Skeletal muscle satellite cell (primary cell): ENCODE measurements around the gene FCHSD1.

Experiments
- H3K27me3 ChIP-seq: 2 replicates; pipeline ENCODE4 v1.7.0; 2013; ENCODE audit warnings: low read length; ENCODE audit not compliant: control insufficient read depth, insufficient read depth
- H3K36me3 ChIP-seq: 2 replicates; pipeline ENCODE4 v1.7.0; 2013; ENCODE audit warnings: mild to moderate bottlenecking, control low read depth, low read length; ENCODE audit not compliant: insufficient read depth
- H3K4me1 ChIP-seq: 2 replicates; pipeline ENCODE4 v1.7.0; 2013; ENCODE audit warnings: low read length; ENCODE audit not compliant: control insufficient read depth, insufficient read depth
- H3K4me2 ChIP-seq: 2 replicates; pipeline ENCODE4 v1.7.0; 2013; ENCODE audit warnings: mild to moderate bottlenecking, low read length
- H3K4me3 ChIP-seq: 2 replicates; pipeline ENCODE4 v1.7.0; 2013; ENCODE audit warnings: low read length
- H3K9ac ChIP-seq: 2 replicates; pipeline ENCODE4 v1.7.0; 2013; ENCODE audit warnings: mild to moderate bottlenecking, low read depth, low read length, moderate library complexity
- H3K9me3 ChIP-seq: replicated peaks from 2 replicates; pipeline ENCODE4 v1.7.0; 2013; ENCODE audit warnings: mild to moderate bottlenecking, control low read depth, low read length

The FCHSD1 gene

GRCh38 chr5:141672071-141672840 is 21.0 kb upstream of the FCHSD1 start:
- Histone ChIP-seq H3K4me2 (no peak overlapping the region), H3K4me1 (no peaks in the 10 kb centered on the region), H3K27me3 (no peaks in the 10 kb centered on the region), H3K9ac (no peak overlapping the region), H3K9me3 (no peaks in the 10 kb centered on the region), H3K4me3 (no peak overlapping the region), H3K36me3 (no peaks in the 10 kb centered on the region)

DNA sequence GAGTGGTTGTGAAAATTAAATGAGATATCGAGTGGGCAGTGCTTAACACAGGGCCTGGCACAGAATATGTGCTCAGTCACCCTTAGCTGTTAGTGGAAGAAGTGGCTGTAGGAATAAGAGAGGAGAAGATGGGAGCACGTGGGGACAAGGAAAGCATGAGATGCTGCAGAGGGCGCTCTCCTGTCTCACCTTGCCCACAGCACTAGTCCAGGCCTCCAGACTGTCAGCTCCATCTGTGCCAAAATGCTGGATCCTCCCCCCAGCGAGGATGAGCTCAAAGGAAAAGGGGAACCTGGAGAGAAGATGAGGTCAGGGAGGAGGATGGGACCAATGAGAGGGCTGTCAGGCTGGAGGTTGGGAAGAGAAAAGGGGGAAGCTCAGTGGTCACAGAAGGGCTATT is 18.3 kb upstream of the FCHSD1 start:
- Histone ChIP-seq H3K4me2 (no peak overlapping the region), H3K4me3 (no peak overlapping the region), H3K4me1 (no peaks in the 10 kb centered on the region), H3K9me3 (no peaks in the 10 kb centered on the region), H3K36me3 (no peaks in the 10 kb centered on the region), H3K9ac (no peak overlapping the region), H3K27me3 (no peaks in the 10 kb centered on the region)

DNA sequence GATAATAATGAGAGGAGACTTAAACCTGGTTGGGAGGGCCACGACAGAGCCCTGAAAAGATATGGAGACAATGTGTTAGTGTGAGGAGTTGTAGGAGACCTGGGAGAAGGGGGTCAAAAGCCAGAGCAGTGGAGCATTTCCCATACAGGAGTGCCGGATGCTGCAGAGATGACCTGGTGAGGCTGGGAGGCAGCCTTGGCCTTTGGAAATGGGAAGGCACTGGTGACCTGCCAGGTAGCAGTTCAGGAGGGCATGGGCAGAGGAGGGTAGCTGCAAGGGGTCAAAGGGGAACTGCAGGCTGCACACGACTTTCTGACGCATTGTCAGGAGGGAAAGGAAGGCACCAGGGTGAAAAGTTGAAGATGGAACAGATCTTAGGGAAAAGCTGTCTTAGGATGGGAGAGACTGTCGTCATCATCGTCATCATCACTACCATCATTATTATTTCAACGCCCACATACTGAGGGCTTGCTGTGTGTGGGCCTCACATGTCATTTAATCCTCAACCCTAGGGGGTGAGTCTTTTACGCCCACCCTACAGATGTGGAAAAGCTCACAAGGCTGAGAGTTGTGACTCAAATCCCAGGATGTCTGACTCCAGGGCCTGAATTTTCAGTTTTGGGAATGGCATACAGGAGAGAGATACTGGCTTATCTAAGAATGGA is 17.5 kb upstream of the FCHSD1 start:
- Histone ChIP-seq H3K9me3 (no peaks in the 10 kb centered on the region), H3K4me3 (no peak overlapping the region), H3K4me1 (no peaks in the 10 kb centered on the region), H3K36me3 (no peaks in the 10 kb centered on the region), H3K27me3 (no peaks in the 10 kb centered on the region), H3K4me2 (no peak overlapping the region), H3K9ac (no peak overlapping the region)

DNA sequence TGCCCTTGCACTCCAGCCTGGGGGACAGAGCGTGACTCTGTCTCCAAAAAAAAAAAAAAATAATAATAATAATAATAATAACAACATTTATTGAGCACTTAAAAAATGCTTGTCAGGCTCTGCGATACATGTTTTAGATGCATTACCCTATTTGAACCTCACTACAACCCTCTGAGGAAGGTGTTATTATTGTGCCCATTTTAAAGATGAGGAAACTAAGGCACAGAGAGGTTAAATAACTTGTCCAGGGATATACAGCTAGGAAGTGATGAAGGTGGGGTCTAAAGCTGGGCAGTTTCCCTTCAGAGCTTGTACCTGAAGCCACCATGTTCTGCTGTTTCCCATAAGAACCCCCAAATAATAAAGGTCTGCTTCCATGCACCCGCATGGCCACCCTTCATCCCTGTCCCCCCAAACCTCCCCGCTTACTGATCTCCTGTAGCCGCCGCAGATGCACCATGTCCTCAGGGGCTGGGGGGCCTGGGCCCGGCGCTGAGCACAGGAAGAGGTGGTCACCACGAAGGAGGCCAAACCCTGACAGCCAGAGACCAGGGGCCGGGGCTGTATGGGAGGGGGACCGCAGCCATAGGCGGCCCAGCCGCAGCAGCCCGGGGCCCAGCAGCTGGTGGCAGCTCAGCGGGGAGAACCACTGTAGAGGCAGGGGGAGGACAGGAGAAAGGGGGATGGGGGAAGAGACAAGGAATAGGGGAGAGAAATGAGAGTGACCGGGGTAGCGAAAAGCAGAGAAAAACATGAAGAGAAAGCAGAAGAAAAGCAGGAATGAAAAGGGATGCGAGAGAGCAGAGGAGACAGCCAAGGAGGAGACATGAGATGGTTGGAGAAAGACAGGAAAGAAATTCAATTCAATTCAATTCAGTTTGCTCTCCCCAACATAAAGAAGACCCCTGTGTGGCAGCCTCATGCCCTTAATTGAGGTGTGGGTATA is 15.1 kb upstream of the FCHSD1 start:
- Histone ChIP-seq H3K9ac (no peak overlapping the region), H3K4me2 (no peak overlapping the region), H3K9me3 (no peaks in the 10 kb centered on the region), H3K4me1 (no peaks in the 10 kb centered on the region), H3K36me3 (no peaks in the 10 kb centered on the region), H3K27me3 (no peaks in the 10 kb centered on the region), H3K4me3 (no peak overlapping the region)

DNA sequence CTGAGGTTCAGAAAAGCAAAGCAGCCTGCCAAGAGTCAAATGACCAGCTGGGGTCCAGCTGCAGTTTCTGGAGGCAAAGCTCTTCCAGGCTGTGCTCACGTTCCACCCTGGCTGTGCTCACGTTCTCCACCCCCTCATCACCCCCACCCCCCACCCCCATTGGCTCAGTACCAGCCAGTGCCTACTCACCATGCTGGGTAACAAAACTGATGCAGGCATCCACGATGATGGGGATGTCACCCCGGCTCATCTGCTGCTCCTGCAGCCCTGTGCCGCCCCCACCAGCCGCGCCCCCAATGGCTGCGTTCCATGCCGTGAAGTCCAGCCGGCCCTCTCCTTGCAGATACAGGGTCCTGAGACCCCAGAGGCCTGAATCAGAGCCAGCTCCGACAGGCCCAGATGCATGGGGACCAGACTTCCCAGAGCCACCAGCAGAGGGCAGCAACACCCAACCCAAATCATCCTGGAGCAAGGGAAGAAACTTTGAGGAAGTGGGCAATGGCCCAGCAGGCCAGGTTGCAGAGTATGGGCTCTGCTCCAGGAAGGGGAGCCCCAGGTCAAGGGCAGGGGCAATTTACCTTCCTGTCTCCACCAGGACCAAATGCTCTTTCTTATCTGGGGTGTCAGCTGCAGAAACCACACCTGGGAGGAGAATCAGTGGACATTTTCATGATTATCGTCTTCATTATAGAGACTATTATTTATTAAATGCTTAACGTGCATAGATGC is 13.7 kb upstream of the FCHSD1 start:
- no peaks in the 10 kb centered on the region for H3K4me1 ChIP-seq
- no peak overlapping the region for H3K4me3 ChIP-seq
- H3K36me3 ChIP-seq: no peaks in the 10 kb centered on the region

GRCh38 chr5:141663506-141663905 is 12.3 kb upstream of the FCHSD1 start:
- Histone ChIP-seq H3K4me1 (peaks cover 2% of the 10 kb centered on the region), H3K4me3 (no peak overlapping the region), H3K9me3 (no peaks in the 10 kb centered on the region), H3K9ac (no peak overlapping the region), H3K36me3 (no peaks in the 10 kb centered on the region), H3K27me3 (no peaks in the 10 kb centered on the region), H3K4me2 (no peak overlapping the region)

More for the DNA sequence above, 13.7 kb upstream of the FCHSD1 start:
- no peaks in the 10 kb centered on the region for H3K9me3 ChIP-seq
- no peak overlapping the region for H3K4me2 ChIP-seq
- H3K9ac ChIP-seq: no peak overlapping the region
- no peaks in the 10 kb centered on the region for H3K27me3 ChIP-seq

DNA sequence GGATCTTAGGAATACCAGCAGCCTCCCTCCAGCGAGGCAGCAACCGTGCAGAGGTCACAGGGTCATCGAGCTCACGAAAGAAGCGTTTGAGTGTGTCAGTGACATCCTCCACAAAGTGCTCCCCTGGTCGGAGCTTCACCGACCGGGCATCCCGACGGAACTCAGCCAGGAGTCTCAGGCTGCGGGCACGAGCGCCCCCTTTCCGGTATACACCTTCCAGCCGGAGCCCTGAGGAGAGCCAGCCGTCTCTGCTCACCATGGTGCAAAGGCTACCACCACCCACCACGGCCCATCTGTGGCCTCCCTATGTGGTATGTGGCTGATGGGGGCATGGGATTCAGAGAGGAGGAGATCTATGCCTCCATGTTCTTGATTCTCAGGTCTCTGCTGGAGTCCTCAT is 10.8 kb upstream of the FCHSD1 start:
- H3K9me3 ChIP-seq: no peaks in the 10 kb centered on the region
- H3K4me1 ChIP-seq: peaks cover 11% of the 10 kb centered on the region
- no peak overlapping the region for H3K9ac ChIP-seq
- no peaks in the 10 kb centered on the region for H3K36me3 ChIP-seq
- H3K4me2 ChIP-seq: no peak overlapping the region
- no peaks in the 10 kb centered on the region for H3K27me3 ChIP-seq
- no peak overlapping the region for H3K4me3 ChIP-seq

DNA sequence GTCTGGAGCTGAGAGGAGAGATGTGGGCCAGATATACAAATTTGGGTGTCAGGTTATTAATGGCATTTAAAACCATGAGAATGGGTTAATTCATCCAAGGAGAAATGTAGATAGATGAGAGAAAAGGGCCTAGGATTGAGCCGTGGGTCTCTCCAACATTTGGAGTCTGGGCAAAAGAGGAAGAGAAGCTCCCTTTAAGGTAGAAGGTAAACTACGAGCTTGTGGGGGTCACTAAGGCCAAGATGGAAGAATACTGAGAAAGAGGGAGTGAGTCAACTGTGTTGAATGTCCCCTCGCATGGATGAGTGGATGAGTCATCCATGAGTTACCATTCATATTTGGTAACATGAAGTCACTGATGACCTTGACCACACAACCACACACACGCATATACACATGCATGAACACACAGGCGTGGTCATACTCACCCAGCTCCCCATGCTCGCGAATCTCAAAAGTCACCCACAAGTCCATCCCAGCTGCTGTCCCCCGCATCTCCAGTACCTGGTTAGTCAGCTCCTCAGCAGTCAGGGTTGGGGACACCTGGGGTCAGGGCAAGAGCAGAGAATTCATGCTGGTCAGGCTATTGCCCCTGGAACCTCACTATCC is 6.8 kb upstream of the FCHSD1 start:
- no peak overlapping the region for H3K4me3 ChIP-seq
- H3K27me3 ChIP-seq: no peaks in the 10 kb centered on the region
- no peaks in the 10 kb centered on the region for H3K36me3 ChIP-seq
- H3K9me3 ChIP-seq: no peaks in the 10 kb centered on the region
- H3K4me1 ChIP-seq: peaks cover 22% of the 10 kb centered on the region
- H3K9ac ChIP-seq: no peak overlapping the region
- peak overlapping the region; percentile 10 for H3K4me2 ChIP-seq

DNA sequence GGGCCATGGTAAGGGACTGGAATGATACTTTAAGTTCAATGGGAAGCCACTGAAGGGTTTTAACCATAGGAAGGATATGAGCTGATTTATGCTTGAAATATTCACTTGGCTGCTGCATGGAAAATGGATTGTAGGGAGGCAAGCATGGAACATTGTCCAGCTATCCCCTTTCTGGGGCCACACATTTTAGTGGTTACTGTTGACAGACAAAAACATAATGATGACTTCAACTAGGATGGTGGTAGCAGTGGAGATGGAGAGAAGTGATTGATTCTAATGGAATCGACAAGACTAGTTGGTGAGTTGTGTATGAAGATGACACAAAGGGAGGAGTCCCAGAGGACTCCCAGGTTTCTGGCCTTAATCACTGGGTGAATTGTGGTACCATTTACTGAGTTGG is 6.2 kb upstream of the FCHSD1 start:
- Histone ChIP-seq H3K4me2 (no peak overlapping the region), H3K27me3 (no peaks in the 10 kb centered on the region), H3K9ac (no peak overlapping the region), H3K36me3 (no peaks in the 10 kb centered on the region), H3K9me3 (no peaks in the 10 kb centered on the region), H3K4me1 (peaks cover 22% of the 10 kb centered on the region), H3K4me3 (no peak overlapping the region)

GRCh38 chr5:141656396-141656795 is 5.2 kb upstream of the FCHSD1 start:
- Histone ChIP-seq H3K4me2 (no peak overlapping the region), H3K4me1 (peaks cover 25% of the 10 kb centered on the region), H3K9me3 (no peaks in the 10 kb centered on the region), H3K9ac (no peak overlapping the region), H3K4me3 (no peak overlapping the region), H3K36me3 (no peaks in the 10 kb centered on the region), H3K27me3 (no peaks in the 10 kb centered on the region)
